ENCODE measurements around the gene HOXD3. TPM values are rescaled to one million over a fixed set of nuclear protein-coding genes. Genes with fewer than 3 reads are reported as not detected.

Gene HOXD3
- total RNA-seq, 6 donors from 2014 or later, result 0.49 to 0.57 (median 0.49) TPM; not detected in 3

DNA sequence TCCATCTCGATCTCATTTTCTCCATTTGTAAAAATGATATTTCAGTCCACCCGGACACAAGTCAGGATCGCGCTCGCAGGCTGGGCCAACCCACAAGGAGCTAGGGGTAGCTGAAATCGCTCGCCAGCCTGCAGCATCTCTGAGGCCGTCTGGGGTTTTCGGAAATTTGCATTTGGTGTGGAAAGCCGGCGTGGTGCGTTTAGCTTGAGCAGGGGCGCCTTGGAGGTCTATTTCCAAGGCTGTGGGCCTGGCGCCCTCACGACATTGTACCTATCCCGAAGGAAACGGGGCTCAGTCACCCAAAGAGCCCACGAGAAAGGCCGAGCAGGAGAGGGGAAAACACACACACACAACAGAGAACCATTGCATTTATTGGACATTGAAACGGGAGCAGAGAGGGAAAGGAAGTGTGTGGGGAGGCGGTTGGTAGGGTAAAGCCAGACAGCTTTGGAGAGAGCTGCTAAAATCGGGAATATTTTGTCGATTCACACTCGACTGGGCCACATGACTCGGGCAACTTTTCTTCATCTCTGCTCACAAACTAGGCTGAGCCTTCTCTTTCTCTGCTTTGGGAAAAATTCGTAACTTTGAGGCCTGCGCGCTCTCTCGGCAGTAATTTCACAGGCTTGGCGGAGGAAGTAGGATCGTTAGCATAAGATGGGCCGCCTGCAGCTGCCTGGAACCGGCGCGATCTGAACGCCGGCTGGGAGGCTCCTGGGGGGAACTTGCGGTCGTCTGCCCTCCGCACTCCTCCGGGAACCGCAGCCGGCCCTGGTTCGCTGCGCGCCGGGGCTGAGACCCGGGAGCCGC lies 28.7 kb upstream of the HOXD3 start:
- Histone ChIP-seq H3K4me3 (no peak overlapping the region), H3K4me1 (peaks cover 20 to 33% (median 24%) of the 10 kb centered on the region in 4 donors), H3K27ac (no peak overlapping the region), H3K36me3 (no peaks in the 10 kb centered on the region), H3K27me3 (peaks cover 0 to 85% (median 50%) of the 10 kb centered on the region in 4 donors), H3K9me3 (no peaks in the 10 kb centered on the region)
- ATAC-seq (ENCODE audit: low FRiP score in 2 of 2) (no peak), DNase-seq (no peak)
- 14 to 17% methylated on average over 27 to 42 of the region's 49 CpGs for WGBS, 2 donors
- TF ChIP-seq POLR2AphosphoS5 (IDR thresholded peaks at IDR 0.05), result no peak
- TF ChIP-seq POLR2A (IDR thresholded peaks at IDR 0.05), result no peak
- TF ChIP-seq, protein P1, sequence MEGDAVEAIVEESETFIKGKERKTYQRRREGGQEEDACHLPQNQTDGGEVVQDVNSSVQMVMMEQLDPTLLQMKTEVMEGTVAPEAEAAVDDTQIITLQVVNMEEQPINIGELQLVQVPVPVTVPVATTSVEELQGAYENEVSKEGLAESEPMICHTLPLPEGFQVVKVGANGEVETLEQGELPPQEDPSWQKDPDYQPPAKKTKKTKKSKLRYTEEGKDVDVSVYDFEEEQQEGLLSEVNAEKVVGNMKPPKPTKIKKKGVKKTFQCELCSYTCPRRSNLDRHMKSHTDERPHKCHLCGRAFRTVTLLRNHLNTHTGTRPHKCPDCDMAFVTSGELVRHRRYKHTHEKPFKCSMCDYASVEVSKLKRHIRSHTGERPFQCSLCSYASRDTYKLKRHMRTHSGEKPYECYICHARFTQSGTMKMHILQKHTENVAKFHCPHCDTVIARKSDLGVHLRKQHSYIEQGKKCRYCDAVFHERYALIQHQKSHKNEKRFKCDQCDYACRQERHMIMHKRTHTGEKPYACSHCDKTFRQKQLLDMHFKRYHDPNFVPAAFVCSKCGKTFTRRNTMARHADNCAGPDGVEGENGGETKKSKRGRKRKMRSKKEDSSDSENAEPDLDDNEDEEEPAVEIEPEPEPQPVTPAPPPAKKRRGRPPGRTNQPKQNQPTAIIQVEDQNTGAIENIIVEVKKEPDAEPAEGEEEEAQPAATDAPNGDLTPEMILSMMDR (IDR thresholded peaks at IDR 0.05), result no peak
- TF ChIP-seq EP300 (IDR thresholded peaks at IDR 0.05), result no peak

DNA sequence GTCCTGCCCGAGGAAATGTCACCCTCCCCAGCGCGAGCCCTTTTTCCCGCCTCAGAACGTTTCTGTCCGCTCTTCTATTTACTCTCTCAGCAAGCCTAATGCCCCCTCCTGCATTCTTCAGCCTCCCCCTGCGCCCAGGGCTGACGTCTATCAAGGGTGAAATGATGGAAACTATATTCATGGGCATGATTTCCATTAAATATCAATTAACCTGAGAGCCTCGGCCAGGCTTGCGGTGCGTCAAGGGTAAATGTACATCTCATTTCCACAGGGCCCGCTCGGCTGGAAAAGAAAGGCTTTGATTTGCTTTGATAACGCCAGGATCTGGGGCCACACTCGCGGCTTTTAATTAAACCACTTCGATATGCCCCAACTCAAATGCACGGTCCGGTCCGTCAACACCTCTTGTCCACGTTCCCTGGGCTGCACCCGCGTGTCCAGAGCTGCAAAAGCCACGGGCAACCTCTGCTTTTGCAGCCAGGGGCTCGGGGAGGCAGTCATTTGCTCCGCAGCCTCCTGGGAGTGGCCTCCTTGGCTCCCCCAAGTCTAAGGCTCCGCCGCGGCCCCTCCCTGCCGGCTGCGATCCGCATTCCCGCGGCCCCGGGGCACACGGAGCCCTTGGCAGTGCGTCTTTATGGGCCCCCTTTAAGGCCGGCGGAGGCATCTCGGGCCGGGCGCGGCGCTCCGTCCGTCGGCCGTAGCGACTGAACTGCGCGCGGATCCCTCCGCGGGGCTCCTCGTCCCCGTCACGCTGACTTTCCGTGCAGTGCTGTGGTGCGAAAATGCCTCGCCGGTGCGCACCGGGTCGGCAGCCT lies 27.9 kb upstream of the HOXD3 start, which contains the start of gene HOXD8:
Gene HOXD8, plus strand, starts transcription at position 724 of the 815 bp plus-strand sequence. CDS start 662 bp downstream, outside the sequence.
- no peak within 1 kb of the TSS for H3K27ac ChIP-seq
- peak within 1 kb of the TSS in 3 of 4 donors; percentile 22 to 42 (median 42) for H3K4me3 ChIP-seq
- WGBS, 2 donors, result 4 to 8% methylated on average over 13 to 37 of the region's 64 CpGs
- no peaks in the 10 kb centered on the region for H3K36me3 ChIP-seq
- DNase-seq (peak in 1 of 2 donors; percentile 88), ATAC-seq (ENCODE audit: low FRiP score in 2 of 2) (peak in 1 of 2 donors; percentile 80)
- TF ChIP-seq POLR2AphosphoS5 (IDR thresholded peaks at IDR 0.05) (no peak), EP300 (IDR thresholded peaks at IDR 0.05) (no peak), POLR2A (IDR thresholded peaks at IDR 0.05) (no peak)
- TF ChIP-seq, protein P1 (IDR thresholded peaks at IDR 0.05), result no peak
- no peaks in the 10 kb centered on the region for H3K9me3 ChIP-seq
- peaks cover 20 to 33% (median 21%) of the 10 kb centered on the region in 4 donors for H3K4me1 ChIP-seq
- peaks cover 0 to 81% (median 46%) of the 10 kb centered on the region in 4 donors for H3K27me3 ChIP-seq

DNA sequence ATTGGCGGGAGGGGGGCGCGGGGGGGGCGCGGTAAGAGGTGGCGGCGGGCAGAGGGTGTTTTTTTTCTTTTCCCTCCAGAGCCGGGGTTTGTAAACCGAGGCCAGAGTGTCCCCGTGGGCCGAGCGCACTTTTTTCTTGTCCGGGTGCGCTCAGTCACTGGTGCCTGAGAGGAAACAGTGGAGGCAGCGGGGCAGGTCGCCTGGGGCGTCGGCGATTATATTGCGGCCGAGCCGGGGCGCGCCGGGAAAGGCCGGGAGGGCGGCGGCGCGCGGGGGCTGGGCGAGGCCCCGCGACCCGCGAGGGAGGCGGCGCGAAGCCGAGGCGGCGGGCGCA lies 27.3 kb upstream of the HOXD3 start:
- peak in 1 of 2 donors; percentile 41 for ATAC-seq (ENCODE audit: low FRiP score in 2 of 2)
- Histone ChIP-seq H3K36me3 (no peaks in the 10 kb centered on the region), H3K4me3 (peak overlapping the region in 3 of 4 donors; percentile 22 to 42 (median 42)), H3K27ac (no peak overlapping the region), H3K9me3 (no peaks in the 10 kb centered on the region), H3K27me3 (peaks cover 0 to 81% (median 42%) of the 10 kb centered on the region in 4 donors), H3K4me1 (peaks cover 20 to 33% (median 21%) of the 10 kb centered on the region in 4 donors)
- WGBS, 2 donors, result 0% methylated on average over 12 of the region's 43 CpGs; no CpG with 5 or more reads in 1 of the 2 donors
- DNase-seq, result no peak
- TF ChIP-seq EP300 (IDR thresholded peaks at IDR 0.05) (no peak), POLR2A (IDR thresholded peaks at IDR 0.05) (no peak), POLR2AphosphoS5 (IDR thresholded peaks at IDR 0.05) (no peak)
- TF ChIP-seq, protein P1 (IDR thresholded peaks at IDR 0.05), result no peak

DNA sequence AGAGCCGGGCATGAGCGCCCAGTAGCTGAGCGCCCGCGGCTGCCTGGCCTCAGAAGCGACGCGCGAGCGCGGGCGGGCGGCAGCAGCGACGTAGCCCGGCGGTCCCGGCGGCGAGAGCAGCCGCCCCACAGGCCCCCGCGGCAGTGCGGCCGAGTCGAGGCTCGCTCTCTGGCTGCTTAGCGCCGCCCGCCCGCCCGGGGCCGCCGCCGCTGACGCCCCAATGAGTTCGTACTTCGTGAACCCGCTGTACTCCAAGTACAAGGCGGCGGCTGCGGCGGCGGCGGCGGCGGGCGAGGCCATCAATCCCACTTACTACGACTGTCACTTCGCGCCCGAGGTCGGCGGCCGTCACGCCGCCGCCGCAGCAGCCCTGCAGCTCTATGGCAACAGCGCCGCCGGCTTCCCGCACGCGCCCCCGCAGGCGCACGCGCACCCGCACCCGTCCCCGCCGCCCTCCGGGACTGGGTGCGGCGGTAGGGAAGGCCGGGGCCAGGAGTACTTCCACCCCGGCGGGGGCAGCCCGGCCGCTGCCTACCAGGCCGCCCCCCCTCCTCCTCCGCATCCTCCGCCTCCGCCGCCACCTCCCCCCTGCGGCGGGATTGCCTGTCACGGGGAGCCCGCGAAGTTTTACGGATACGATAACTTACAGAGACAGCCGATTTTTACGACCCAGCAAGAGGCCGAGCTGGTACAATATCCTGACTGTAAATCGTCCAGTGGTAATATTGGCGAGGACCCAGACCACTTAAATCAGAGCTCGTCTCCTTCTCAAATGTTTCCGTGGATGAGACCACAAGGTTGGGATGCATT lies 26.8 kb upstream of the HOXD3 start:
- DNase-seq, result peak in 1 of 2 donors; percentile 90
- Histone ChIP-seq H3K36me3 (no peaks in the 10 kb centered on the region), H3K4me3 (peak overlapping the region in 3 of 4 donors; percentile 22 to 42 (median 42)), H3K9me3 (no peaks in the 10 kb centered on the region), H3K27me3 (peaks cover 0 to 78% (median 39%) of the 10 kb centered on the region in 4 donors), H3K27ac (no peak overlapping the region), H3K4me1 (peaks cover 20 to 33% (median 21%) of the 10 kb centered on the region in 4 donors)
- WGBS, 2 donors, result 3 to 11% methylated on average over 9 to 25 of the region's 100 CpGs
- ATAC-seq (ENCODE audit: low FRiP score in 2 of 2), result peak in 1 of 2 donors; percentile 73
- no peak for TF ChIP-seq POLR2AphosphoS5 (IDR thresholded peaks at IDR 0.05)
- no peak for TF ChIP-seq EP300 (IDR thresholded peaks at IDR 0.05)
- TF ChIP-seq POLR2A (IDR thresholded peaks at IDR 0.05), result no peak
- TF ChIP-seq, protein P1 (IDR thresholded peaks at IDR 0.05), result no peak

All from upper lobe of left lung (tissue), 6 donors.